ENCODE measurements around the gene HOXB1.

HOXB1 gene

DNA sequence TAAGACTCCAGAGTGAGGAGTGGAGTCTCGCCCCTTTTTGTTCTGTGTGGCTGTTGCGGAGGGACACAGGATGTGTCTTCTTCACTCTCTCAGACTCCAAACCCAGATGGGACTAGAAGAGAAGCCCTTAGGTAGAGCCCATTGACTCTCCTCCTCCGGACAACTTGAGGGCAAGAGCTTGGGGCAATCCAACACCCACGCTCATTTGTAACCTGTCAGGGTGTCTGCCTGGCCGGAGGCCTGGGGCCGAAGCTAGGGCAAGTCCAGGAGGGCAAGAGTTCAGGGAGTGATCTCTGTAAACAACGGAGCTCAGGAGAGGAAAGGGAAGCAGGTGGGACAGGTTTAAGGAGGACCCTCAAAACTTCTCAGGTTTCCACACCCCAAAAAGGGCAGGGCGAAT is 1.4 kb upstream of the HOXB1 start:
- POLR2A ChIA-PET = interaction anchor here (0.9 to 1.4 kb wide), 3 partner anchors 10 to 55 kb away, joined by 3 to 6 read pairs (median 4); no protein-coding TSS in a partner anchor

DNA sequence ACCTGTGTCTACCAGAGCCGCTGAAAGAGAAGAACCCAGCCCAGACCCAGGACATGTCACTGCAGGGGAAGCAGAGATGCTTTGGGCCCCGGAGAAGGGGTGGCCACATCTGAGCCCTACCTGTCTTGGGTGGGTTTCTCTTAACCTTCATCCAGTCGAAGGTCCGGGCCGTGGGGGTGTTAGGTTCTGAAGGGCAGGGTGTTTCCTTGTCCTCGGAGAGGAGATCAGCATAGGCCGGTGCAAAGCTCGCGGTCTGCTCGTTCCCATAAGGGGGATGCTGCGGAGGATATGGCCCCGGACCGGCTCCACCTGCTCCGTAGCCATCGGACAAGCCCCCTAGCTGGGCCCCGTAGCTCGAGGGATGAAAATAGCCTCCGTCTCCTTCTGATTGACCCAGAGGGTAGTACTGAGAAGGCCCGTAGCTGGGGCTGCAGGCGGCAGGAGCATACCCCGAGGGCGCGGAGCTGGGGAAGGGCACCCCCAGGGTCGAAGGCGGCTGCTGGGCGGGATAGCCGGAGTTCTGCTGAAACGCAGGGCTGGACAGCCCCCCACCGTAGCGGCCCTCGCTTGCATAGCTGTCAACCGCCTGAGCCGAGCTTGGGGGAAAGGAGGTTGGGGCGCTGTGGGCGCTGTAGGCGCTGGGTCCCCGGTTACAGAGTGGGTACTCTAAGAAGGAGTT is 464 bp downstream of the HOXB1 start:
- CTCF ChIA-PET = no interaction called here
- POLR2A ChIA-PET = no interaction called here
- DNase-seq (ENCODE audit: extremely low spot score) = no peak
- TF ChIP-seq FOXM1 (IDR thresholded peaks at IDR 0.05; ENCODE audit: borderline replicate concordance) (no peak), ELF4 (IDR thresholded peaks at IDR 0.05) (no peak), FOXA1 (IDR thresholded peaks at IDR 0.05) (no peak), ARNT (IDR thresholded peaks at IDR 0.05) (no peak), TARDBP (IDR thresholded peaks at IDR 0.05) (no peak), L3MBTL2 (conservative IDR thresholded peaks at IDR 0.05) (no peak), SP1 (IDR thresholded peaks at IDR 0.05) (no peak), SUZ12 (IDR thresholded peaks at IDR 0.05) (no peak), HDGF (IDR thresholded peaks at IDR 0.05; ENCODE audit: borderline replicate concordance) (no peak), FOXK2 (IDR thresholded peaks at IDR 0.05) (no peak), CTBP1 (IDR thresholded peaks at IDR 0.05; ENCODE audit: borderline replicate concordance) (no peak), LEF1 (IDR thresholded peaks at IDR 0.05; ENCODE audit: borderline replicate concordance) (no peak), NFRKB (IDR thresholded peaks at IDR 0.05) (no peak), BHLHE40 (IDR thresholded peaks at IDR 0.05; ENCODE audit: borderline replicate concordance) (no peak), ZNF384 (IDR thresholded peaks at IDR 0.05) (no peak)
- TF ChIP-seq, protein P1, sequence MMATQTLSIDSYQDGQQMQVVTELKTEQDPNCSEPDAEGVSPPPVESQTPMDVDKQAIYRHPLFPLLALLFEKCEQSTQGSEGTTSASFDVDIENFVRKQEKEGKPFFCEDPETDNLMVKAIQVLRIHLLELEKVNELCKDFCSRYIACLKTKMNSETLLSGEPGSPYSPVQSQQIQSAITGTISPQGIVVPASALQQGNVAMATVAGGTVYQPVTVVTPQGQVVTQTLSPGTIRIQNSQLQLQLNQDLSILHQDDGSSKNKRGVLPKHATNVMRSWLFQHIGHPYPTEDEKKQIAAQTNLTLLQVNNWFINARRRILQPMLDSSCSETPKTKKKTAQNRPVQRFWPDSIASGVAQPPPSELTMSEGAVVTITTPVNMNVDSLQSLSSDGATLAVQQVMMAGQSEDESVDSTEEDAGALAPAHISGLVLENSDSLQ (IDR thresholded peaks at IDR 0.05) = no peak

More for the DNA sequence above, 1.4 kb upstream of the HOXB1 start:
- CTCF ChIA-PET = interaction anchor here (0.6 kb wide), 1 partner anchor 193 kb away, joined by 4 read pairs; no protein-coding TSS in a partner anchor
- DNase-seq (ENCODE audit: extremely low spot score) = no peak
- TF ChIP-seq ARNT (IDR thresholded peaks at IDR 0.05) (no peak), SUZ12 (IDR thresholded peaks at IDR 0.05) (no peak), ZNF384 (IDR thresholded peaks at IDR 0.05) (no peak), FOXM1 (IDR thresholded peaks at IDR 0.05; ENCODE audit: borderline replicate concordance) (no peak), L3MBTL2 (conservative IDR thresholded peaks at IDR 0.05) (no peak), ELF4 (IDR thresholded peaks at IDR 0.05) (no peak), NFRKB (IDR thresholded peaks at IDR 0.05) (no peak), HDGF (IDR thresholded peaks at IDR 0.05; ENCODE audit: borderline replicate concordance) (no peak), SP1 (IDR thresholded peaks at IDR 0.05) (no peak), FOXK2 (IDR thresholded peaks at IDR 0.05) (no peak), FOXA1 (IDR thresholded peaks at IDR 0.05) (no peak), CTBP1 (IDR thresholded peaks at IDR 0.05; ENCODE audit: borderline replicate concordance) (no peak), BHLHE40 (IDR thresholded peaks at IDR 0.05; ENCODE audit: borderline replicate concordance) (no peak), LEF1 (IDR thresholded peaks at IDR 0.05; ENCODE audit: borderline replicate concordance) (no peak), TARDBP (IDR thresholded peaks at IDR 0.05) (no peak)
- TF ChIP-seq, protein P1 (IDR thresholded peaks at IDR 0.05) = no peak

DNA sequence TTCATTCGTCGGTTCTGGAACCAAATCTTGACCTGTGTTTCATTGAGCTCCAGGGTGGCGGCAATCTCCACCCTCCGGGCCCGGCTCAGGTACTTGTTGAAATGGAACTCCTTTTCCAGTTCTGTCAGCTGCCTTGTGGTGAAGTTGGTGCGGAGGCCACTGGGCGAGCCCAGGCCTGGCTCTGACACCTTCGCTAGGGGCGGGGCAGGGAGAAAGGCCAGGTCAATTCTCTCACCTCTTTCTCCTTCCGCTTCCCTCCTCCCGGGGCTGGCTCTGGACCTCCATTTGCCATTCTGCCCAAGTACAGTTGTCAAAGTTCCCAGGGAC is 1.2 kb downstream of the HOXB1 start:
- no peak for TF ChIP-seq BHLHE40 (IDR thresholded peaks at IDR 0.05; ENCODE audit: borderline replicate concordance)
- CTCF ChIA-PET = no interaction called here
- POLR2A ChIA-PET = no interaction called here
- DNase-seq (ENCODE audit: extremely low spot score) = no peak

DNA sequence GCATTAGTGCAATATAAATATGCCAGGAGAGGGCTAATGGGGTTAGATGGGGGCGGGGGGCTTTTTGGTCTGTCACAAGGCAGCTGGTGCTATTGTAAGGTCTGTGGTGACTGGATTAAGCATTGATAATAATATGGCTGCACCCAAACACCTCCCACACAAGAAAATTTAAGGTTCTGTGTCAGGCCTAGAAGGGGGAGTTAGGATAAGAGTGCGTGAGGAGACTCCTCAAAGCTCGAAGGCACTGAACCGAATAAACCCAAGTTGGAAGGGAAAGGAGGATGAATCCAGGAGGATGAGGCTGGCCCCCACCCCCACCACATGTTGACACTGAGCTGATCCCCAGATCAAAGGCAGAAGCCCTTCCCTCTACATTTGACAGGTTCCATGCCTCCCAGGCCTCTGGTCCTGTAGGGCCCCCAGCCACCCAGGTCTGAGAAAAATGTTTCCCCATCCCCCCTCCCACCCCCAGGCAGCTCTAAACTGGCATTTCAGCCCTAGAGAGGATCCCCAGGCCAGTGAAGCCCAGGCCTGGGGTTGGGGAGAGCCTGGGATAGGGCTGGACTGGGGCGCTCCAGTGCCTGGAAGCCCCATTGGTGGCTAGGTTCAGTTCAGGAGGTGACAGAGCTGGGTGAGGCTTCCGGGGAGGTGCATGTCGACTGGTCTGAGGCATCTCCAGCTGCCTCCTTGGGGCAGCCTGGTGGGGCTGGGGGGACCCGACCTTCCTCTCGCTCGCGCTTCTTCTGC is 1.7 kb downstream of the HOXB1 start:
- no peak for TF ChIP-seq ZNF384 (IDR thresholded peaks at IDR 0.05)
- no peak for TF ChIP-seq SP1 (IDR thresholded peaks at IDR 0.05)
- ChIA-PET POLR2A (interaction anchor here (0.9 kb wide), 1 partner anchor 18 kb away, joined by 3 read pairs; no protein-coding TSS in a partner anchor), CTCF (no interaction called here)
- DNase-seq (ENCODE audit: extremely low spot score) = no peak

DNA sequence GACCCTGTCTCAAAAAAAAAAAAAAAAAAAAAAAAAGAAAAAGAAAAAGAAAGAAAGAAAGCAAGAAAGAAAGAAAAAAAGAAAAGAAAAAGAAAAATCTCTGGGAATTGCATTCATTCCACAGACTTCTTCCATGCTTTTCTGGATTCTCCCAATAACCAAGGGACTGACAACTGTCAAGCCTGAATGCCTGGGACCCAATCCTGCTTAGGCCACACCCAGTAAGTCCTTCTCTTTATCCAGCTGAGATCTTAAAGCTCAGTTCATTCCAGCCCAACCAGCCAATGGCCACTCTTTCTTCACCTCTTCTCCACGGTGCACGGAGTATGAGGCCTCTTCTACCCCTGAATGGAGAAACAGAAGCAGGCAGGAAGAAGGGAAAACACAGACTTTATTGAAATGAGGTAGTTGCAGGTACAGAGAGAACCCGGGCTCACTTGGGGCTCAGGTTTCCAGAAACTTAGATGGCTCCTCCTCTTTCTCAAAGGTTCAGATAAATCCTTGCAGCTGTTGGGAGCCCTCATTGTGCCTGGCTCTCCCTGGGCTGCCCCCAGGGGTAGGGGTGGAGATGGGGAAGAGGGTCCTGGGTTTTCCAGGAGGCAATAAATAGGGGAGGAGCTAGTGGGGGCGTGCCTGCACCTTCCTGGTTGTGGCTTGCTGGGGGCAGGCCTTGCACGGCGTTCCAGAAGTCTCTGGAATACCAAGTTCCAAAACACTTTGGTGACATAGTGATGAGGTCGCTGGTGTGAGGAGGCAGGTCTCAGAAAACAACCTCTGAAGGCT is 2.5 kb downstream of the HOXB1 start:
- DNase-seq (ENCODE audit: extremely low spot score) = no peak
- TF ChIP-seq ELF4 (IDR thresholded peaks at IDR 0.05) (no peak), ZNF384 (IDR thresholded peaks at IDR 0.05) (peak; percentile 61; the same call in 1 of the 2 replicates), L3MBTL2 (conservative IDR thresholded peaks at IDR 0.05) (no peak), BHLHE40 (IDR thresholded peaks at IDR 0.05; ENCODE audit: borderline replicate concordance) (no peak), HDGF (IDR thresholded peaks at IDR 0.05; ENCODE audit: borderline replicate concordance) (no peak), ARNT (IDR thresholded peaks at IDR 0.05) (no peak)
- CTCF ChIA-PET = no interaction called here
- POLR2A ChIA-PET = interaction anchor here (0.9 kb wide), 1 partner anchor 18 kb away, joined by 3 read pairs; no protein-coding TSS in a partner anchor

DNA sequence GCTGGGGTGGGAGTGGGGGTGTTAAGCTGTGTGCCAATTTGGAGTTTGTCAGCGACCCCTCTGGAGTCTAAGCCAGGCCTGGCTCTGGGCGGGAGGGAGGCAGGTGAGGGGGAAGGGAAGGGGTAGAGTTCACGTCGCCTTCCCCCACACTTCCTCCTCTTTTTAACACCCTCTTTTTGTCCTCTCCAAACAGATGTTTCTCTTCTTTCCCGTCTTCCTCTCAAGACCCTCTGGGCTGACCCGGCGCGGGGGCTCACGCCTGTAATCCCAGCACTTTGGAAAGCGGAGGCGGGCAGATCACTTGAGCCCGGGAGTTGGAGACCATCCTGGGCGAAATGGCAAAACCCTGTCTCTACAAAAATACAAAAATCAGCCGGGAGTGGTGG is 3.3 kb downstream of the HOXB1 start:
- DNase-seq (ENCODE audit: extremely low spot score) = no peak
- ChIA-PET CTCF (no interaction called here), POLR2A (no interaction called here)
- TF ChIP-seq FOXK2 (IDR thresholded peaks at IDR 0.05) = no peak
- no peak for TF ChIP-seq HDGF (IDR thresholded peaks at IDR 0.05; ENCODE audit: borderline replicate concordance)
- TF ChIP-seq LEF1 (IDR thresholded peaks at IDR 0.05; ENCODE audit: borderline replicate concordance) = no peak
- TF ChIP-seq SUZ12 (IDR thresholded peaks at IDR 0.05) = no peak
- no peak for TF ChIP-seq FOXM1 (IDR thresholded peaks at IDR 0.05; ENCODE audit: borderline replicate concordance)
- no peak for TF ChIP-seq L3MBTL2 (conservative IDR thresholded peaks at IDR 0.05)
- no peak for TF ChIP-seq NFRKB (IDR thresholded peaks at IDR 0.05)
- TF ChIP-seq CTBP1 (IDR thresholded peaks at IDR 0.05; ENCODE audit: borderline replicate concordance) = no peak
- no peak for TF ChIP-seq SP1 (IDR thresholded peaks at IDR 0.05)
- no peak for TF ChIP-seq ELF4 (IDR thresholded peaks at IDR 0.05)
- TF ChIP-seq ARNT (IDR thresholded peaks at IDR 0.05) = no peak
- TF ChIP-seq ZNF384 (IDR thresholded peaks at IDR 0.05) = no peak
- TF ChIP-seq, protein P1 (IDR thresholded peaks at IDR 0.05) = no peak
- TF ChIP-seq FOXA1 (IDR thresholded peaks at IDR 0.05) = no peak
- TF ChIP-seq TARDBP (IDR thresholded peaks at IDR 0.05) = no peak
- TF ChIP-seq BHLHE40 (IDR thresholded peaks at IDR 0.05; ENCODE audit: borderline replicate concordance) = no peak

All from HEK293T (cell line).